HepG2 (cell line): ENCODE results near the gene ZMYND12. TPM values are rescaled to one million over a fixed set of nuclear protein-coding genes. Genes with fewer than 3 reads are reported as not detected.

Experiments
- ATAC-seq: fragments of 200-7000 bp; cut with Tn5 transposase; 3 replicates; pipeline ENCODE4 v1.9.1; 2020; ENCODE audit warnings: mild to moderate bottlenecking, moderate library complexity
- BruUV-seq: library from RNA; stranded (reverse); fragments of 400-500 nt; replicated peaks from 2 replicates; lab custom pipeline; 2021; lab: Mats Ljungman, UMichigan
- CTCF ChIA-PET: fragments of 300-600 bp; formaldehyde crosslinking; extraction: SDS; loops from one replicate; lab custom pipeline; 2021; ENCODE audit warnings: low total read pairs, inconsistent platforms, low intra/inter-chr PET ratio; lab: Yijun Ruan, JAX
- POLR2A ChIA-PET: fragments of 350-600 bp; sonication (Branson Sonifier 250); formaldehyde crosslinking; loops from one replicate; lab custom pipeline; 2020; ENCODE audit warnings: antibody characterized with exemption, inconsistent platforms; lab: Yijun Ruan, JAX
- DNase-seq: peaks from one replicate; pipeline ENCODE4 v3.0.0-alpha.2; 2015; ENCODE audit warnings: low spot score
- FAIRE-seq: peaks from 3 replicates; lab custom pipeline; 2011; peaks lifted over from hg19 to GRCh38; lab: Jason Lieb, UNC
- H2AFZ ChIP-seq: one replicate; pipeline ENCODE4 v1.6.1; 2011; ENCODE audit warnings: low read length, inconsistent platforms
- H3K27ac ChIP-seq: fragments of 300-600 bp; 3 replicates; pipeline ENCODE4 v1.8.0; 2011; ENCODE audit warnings: mixed run types, mild to moderate bottlenecking, mixed read lengths, low read length, inconsistent platforms; ENCODE audit not compliant: insufficient read depth; ENCODE audit errors: extremely low read length
- H3K27me3 ChIP-seq, 2 experiments: fragments of 200-600 bp in 1 of 2; 2 replicates in 1 of 2; 3 replicates in 1 of 2; pipeline versions ENCODE4 v1.6.0 to v1.8.0; 2011; ENCODE audit warnings: low read length in 2 of 2, mild to moderate bottlenecking in 2 of 2, moderate library complexity in 2 of 2, inconsistent platforms in 1 of 2; ENCODE audit not compliant: insufficient read depth in 2 of 2, control insufficient read depth in 1 of 2
- H3K36me3 ChIP-seq, 2 experiments: fragments of 200-600 bp in 1 of 2; replicated peaks in 1 of 2; 2 replicates in 1 of 2; 3 replicates in 1 of 2; pipeline versions ENCODE4 v1.5.1 to v1.8.0; 2011; ENCODE audit warnings: low read length in 2 of 2, inconsistent platforms in 1 of 2; ENCODE audit not compliant: insufficient read depth in 2 of 2, control insufficient read depth in 1 of 2
- H3K4me1 ChIP-seq: 2 replicates; pipeline ENCODE4 v1.5.1; 2012; ENCODE audit warnings: low read length, inconsistent platforms; ENCODE audit not compliant: insufficient read depth
- H3K4me2 ChIP-seq: 2 replicates; pipeline ENCODE4 v1.6.0; 2011; ENCODE audit warnings: low read depth, low read length, inconsistent platforms
- H3K4me3 ChIP-seq, 3 experiments: fragments of 200-600 bp in 1 of 3; sonication (generic), shearing (Covaris generic) in 1 of 3; replicated peaks in 1 of 3; 2 replicates each; pipeline ENCODE4 v1.5.1; 2011 to 2016; ENCODE audit warnings: low read length in 3 of 3, inconsistent platforms in 2 of 3, low read depth in 2 of 3, mild to moderate bottlenecking in 2 of 3, control low read depth in 1 of 3, mixed read lengths in 1 of 3; ENCODE audit not compliant: insufficient read depth in 1 of 3
- H3K79me2 ChIP-seq: one replicate; pipeline ENCODE4 v1.6.1; 2011; ENCODE audit warnings: low read length, inconsistent platforms; ENCODE audit not compliant: insufficient read depth
- H3K9ac ChIP-seq: 2 replicates; pipeline ENCODE4 v1.6.0; 2011; ENCODE audit warnings: mild to moderate bottlenecking, low read depth, low read length, inconsistent platforms; ENCODE audit not compliant: insufficient read depth
- H3K9me3 ChIP-seq: 2 replicates; pipeline ENCODE4 v1.5.1; 2012; ENCODE audit warnings: mild to moderate bottlenecking, low read length
- H4K20me1 ChIP-seq: 2 replicates; pipeline ENCODE4 v1.6.0; 2011; ENCODE audit warnings: inconsistent platforms, mild to moderate bottlenecking, low read length, moderate library complexity; ENCODE audit not compliant: insufficient read depth
- GMEB1 ChIP-seq: sonication (generic); formaldehyde crosslinking; IDR thresholded peaks from 2 replicates; pipeline ENCODE4 v1.5.1; 2020; ENCODE audit warnings: missing genetic modification reagents, mild to moderate bottlenecking, borderline replicate concordance
- TAF15 ChIP-seq: fragments of 200-400 bp; formaldehyde crosslinking; IDR thresholded peaks from one replicate; pipeline ENCODE4 v1.6.1; 2018; ENCODE audit warnings: mild to moderate bottlenecking, low read depth, low read length; ENCODE audit not compliant: poor library complexity, severe bottlenecking
- TRIM22 ChIP-seq: fragments of 450-650 bp; IDR thresholded peaks from 2 replicates; pipeline ENCODE4 v1.6.1; 2017
- ZBTB2 ChIP-seq: sonication (generic); formaldehyde crosslinking; IDR thresholded peaks from 2 replicates; pipeline ENCODE4 v1.8.0; 2022; ENCODE audit warnings: low read depth, missing genetic modification reagents
- ZBTB33 ChIP-seq: sonication (generic); formaldehyde crosslinking; IDR thresholded peaks from 2 replicates; pipeline ENCODE4 v1.4.0; 2020; ENCODE audit warnings: missing genetic modification reagents
- ZMAT3 ChIP-seq: sonication (generic); formaldehyde crosslinking; conservative IDR thresholded peaks from 2 replicates; pipeline ENCODE4 v1.7.0; 2021; ENCODE audit warnings: missing genetic modification reagents
- WGBS: methylation state at CpG from one replicate; pipeline ENCODE4 v1.1.6; 2017; ENCODE audit warnings: low lambda C conversion rate; 5-methylcytosine and 5-hydroxymethylcytosine counted together
- in situ Hi-C: cut with HindIII; loops from 2 replicates; pipeline ENCODE4 v1.10.0; 2017; ENCODE audit warnings: low pct_unique_long_range_greater_than_20kb; ENCODE audit not compliant: extremely low pct_ligation_motif_present
- intact Hi-C: fragments of 100-400 bp; cut with micrococcal nuclease; formaldehyde crosslinking; loops from one replicate; pipeline ENCODE4 v1.10.0; 2022; ENCODE audit not compliant: unreplicated experiment
- polyA plus RNA-seq, 8 experiments: library from polyadenylated mRNA; depleted of rRNA in 3 of 8; stranded (reverse) in 7 of 8; unstranded in 1 of 8; fragments of >200 nt; fragmentation: Illumina TruSeq in 4 of 8; extraction: Trizol in 4 of 8; gene quantifications; 2 replicates each; pipeline versions ENCODE4 v1.2.1 to v1.2.3, GENCODE V29; 2011 to 2016; ENCODE audit warnings: low read depth in 4 of 8, missing spikeins in 1 of 8, mixed read lengths in 1 of 8; ENCODE audit not compliant: insufficient read depth in 1 of 8
- total RNA-seq, 5 experiments: library from RNA; depleted of rRNA; stranded (reverse); fragments of >200 nt; fragmentation: Illumina TruSeq; extraction: Trizol; gene quantifications; 2 replicates each; pipeline ENCODE4 v1.2.3, GENCODE V29; 2016; ENCODE audit warnings: low read depth in 1 of 5

ZMYND12 gene
- total and polyA plus RNA-seq, 2 of the 13 experiments (the other 11 are each of a cell fraction or from before 2014, with no cell fraction given), result 0.13 to 0.71 TPM

- FAIRE-seq, result no peak
- BruUV-seq, result no TSS peak
- H3K79me2 ChIP-seq, result no peaks in the 10 kb centered on the region
- in situ Hi-C loops, result no loop called here
- ATAC-seq, result no peak
- H2AFZ ChIP-seq, result no peak overlapping the region
- no peaks in the 10 kb centered on the region for H3K36me3 ChIP-seq
- H3K27me3 ChIP-seq, result no peaks in the 10 kb centered on the region
- intact Hi-C loops, result no loop called here
- no peaks in the 10 kb centered on the region for H4K20me1 ChIP-seq
- H3K4me3 ChIP-seq, result no peak overlapping the region
- no peak overlapping the region for H3K4me2 ChIP-seq
- POLR2A ChIA-PET, result no interaction called here
- no peaks in the 10 kb centered on the region for H3K9me3 ChIP-seq
- no peak for TF ChIP-seq ZBTB33
- no peak for TF ChIP-seq ZMAT3 (CRISPR knock-in tag)
- TF ChIP-seq TAF15, result no peak
- no peak for TF ChIP-seq ZBTB2 (CRISPR knock-in tag)
- TF ChIP-seq GMEB1, result no peak
- TF ChIP-seq TRIM22, result no peak
- TF ChIP-seq, all 625 proteins: peak for 0
- CTCF ChIA-PET, result no interaction called here
- H3K4me1 ChIP-seq, result no peaks in the 10 kb centered on the region
- WGBS, result 37% methylated on average over 3 of the region's 3 CpGs
- H3K9ac ChIP-seq, result no peak overlapping the region
- DNase-seq, result no peak
- H3K27ac ChIP-seq, result no peak overlapping the region
These were observed 22.0 kb upstream of the ZMYND12 start for GRCh38 chr1:42477775-42478174.
